SU-DHL-6 (cell line): ENCODE measurements around the gene WDR83.

Source experiments
- CTCF ChIP-seq: fragments of 200-600 bp; sonication (generic); IDR thresholded peaks from one replicate; pipeline ENCODE4 v1.5.1; 2017; ENCODE audit warnings: antibody characterized with exemption, mild to moderate bottlenecking, low read length, moderate library complexity; ENCODE audit not compliant: insufficient read depth, poor library complexity, severe bottlenecking
- EZH2phosphoT487 ChIP-seq: fragments of 200-600 bp; sonication (generic), shearing (Covaris generic); conservative IDR thresholded peaks from 2 replicates; pipeline ENCODE4 v1.6.1; 2018; ENCODE audit warnings: mild to moderate bottlenecking, antibody characterized with exemption, low read length, moderate library complexity, mixed read lengths

- TF ChIP-seq CTCF = no peak
- no peak for TF ChIP-seq EZH2phosphoT487
Measured at GRCh38 chr19:12685831-12686230, 19.2 kb downstream of the WDR83 start.
